Fibroblast of lung (primary cell): ENCODE measurements around the gene RREB1. TPM values are rescaled to one million over a fixed set of nuclear protein-coding genes. Genes with fewer than 3 reads are reported as not detected.
A peak's percentile ranks its signal among the peaks of the same experiment; 100 is the strongest.

Experiments used
- DNase-seq, 2 donors: peaks; one replicate each; pipeline versions ENCODE4 v3.0.0 to v3.0.0-alpha.2; 2010; ENCODE audit warnings: low read depth in 2 of 2
- H2AFZ ChIP-seq: 2 replicates; pipeline ENCODE4 v1.5.1; 2012; ENCODE audit warnings: low read length, control low read depth, inconsistent platforms
- H3K27ac ChIP-seq: 2 replicates; pipeline ENCODE4 v1.5.1; 2011; ENCODE audit warnings: low read length, control low read depth; ENCODE audit not compliant: insufficient read depth
- H3K27me3 ChIP-seq: 2 replicates; pipeline ENCODE4 v1.5.1; 2011; ENCODE audit warnings: mild to moderate bottlenecking, low read length; ENCODE audit not compliant: control insufficient read depth, insufficient read depth
- H3K36me3 ChIP-seq: 2 replicates; pipeline ENCODE4 v1.5.1; 2011; ENCODE audit warnings: low read length; ENCODE audit not compliant: control insufficient read depth, insufficient read depth
- H3K4me1 ChIP-seq: 2 replicates; pipeline ENCODE4 v1.5.1; 2011; ENCODE audit warnings: low read length; ENCODE audit not compliant: control insufficient read depth, insufficient read depth; ENCODE audit errors: extremely low read depth
- H3K4me2 ChIP-seq: 2 replicates; pipeline ENCODE4 v1.5.1; 2011; ENCODE audit warnings: low read length, control low read depth; ENCODE audit not compliant: insufficient read depth; ENCODE audit errors: extremely low read depth
- H3K4me3 ChIP-seq, 4 experiments: fragments of 200-600 bp in 1 of 4; sonication (generic) in 1 of 4; replicated peaks in 1 of 4; 2 replicates each; pipeline ENCODE4 v1.5.1; 2011 to 2016; ENCODE audit warnings: low read length in 4 of 4, low read depth in 3 of 4, mild to moderate bottlenecking in 3 of 4, control low read depth in 2 of 4, inconsistent platforms in 1 of 4, mixed read lengths in 1 of 4; ENCODE audit not compliant: insufficient read depth in 1 of 4; ENCODE audit errors: control extremely low read depth in 1 of 4
- H3K79me2 ChIP-seq: 2 replicates; pipeline ENCODE4 v1.5.1; 2012; ENCODE audit warnings: mild to moderate bottlenecking, low read length, inconsistent platforms; ENCODE audit not compliant: control insufficient read depth, insufficient read depth
- H3K9ac ChIP-seq: 2 replicates; pipeline ENCODE4 v1.5.1; 2011; ENCODE audit warnings: mild to moderate bottlenecking, low read length, control low read depth; ENCODE audit not compliant: insufficient read depth
- H3K9me3 ChIP-seq: 2 replicates; pipeline ENCODE4 v1.5.1; 2012; ENCODE audit warnings: low read depth, low read length; ENCODE audit not compliant: control insufficient read depth, insufficient read depth
- H4K20me1 ChIP-seq: 2 replicates; pipeline ENCODE4 v1.5.1; 2011; ENCODE audit warnings: low read length; ENCODE audit not compliant: control insufficient read depth, insufficient read depth; ENCODE audit errors: extremely low read depth
- EZH2 ChIP-seq: IDR thresholded peaks from 2 replicates; pipeline ENCODE4 v1.5.1; 2012; ENCODE audit warnings: low read length, control low read depth, mild to moderate bottlenecking; ENCODE audit errors: missing control alignments
- polyA plus RNA-seq, 2 donors: library from polyadenylated mRNA; depleted of rRNA in 1 of 2; stranded (reverse) in 1 of 2; unstranded in 1 of 2; fragments of >200 nt; gene quantifications; 2 replicates each; pipeline ENCODE4 v1.2.1, GENCODE V29; 2011 to 2012; ENCODE audit warnings: missing spikeins in 1 of 2
- total RNA-seq: library from RNA; depleted of rRNA; stranded (reverse); fragments of >200 nt; gene quantifications from 2 replicates; pipeline ENCODE4 v1.2.1, GENCODE V29; 2014
- TF ChIP-seq, protein P1 (sequence below), 2 donors: IDR thresholded peaks in 1 of 2; conservative IDR thresholded peaks in 1 of 2; 1 replicate in 1 of 2; 2 replicates in 1 of 2; pipeline ENCODE4 v1.5.1; 2011 to 2012; ENCODE audit warnings: low read length in 2 of 2, control low read depth in 1 of 2, inconsistent platforms in 1 of 2, low read depth in 1 of 2, mild to moderate bottlenecking in 1 of 2

Gene RREB1
- total and polyA plus RNA-seq, 2 donors (not counting 1 experiment from before 2014, with no cell fraction given), result 2.4 to 18.8 TPM

DNA sequence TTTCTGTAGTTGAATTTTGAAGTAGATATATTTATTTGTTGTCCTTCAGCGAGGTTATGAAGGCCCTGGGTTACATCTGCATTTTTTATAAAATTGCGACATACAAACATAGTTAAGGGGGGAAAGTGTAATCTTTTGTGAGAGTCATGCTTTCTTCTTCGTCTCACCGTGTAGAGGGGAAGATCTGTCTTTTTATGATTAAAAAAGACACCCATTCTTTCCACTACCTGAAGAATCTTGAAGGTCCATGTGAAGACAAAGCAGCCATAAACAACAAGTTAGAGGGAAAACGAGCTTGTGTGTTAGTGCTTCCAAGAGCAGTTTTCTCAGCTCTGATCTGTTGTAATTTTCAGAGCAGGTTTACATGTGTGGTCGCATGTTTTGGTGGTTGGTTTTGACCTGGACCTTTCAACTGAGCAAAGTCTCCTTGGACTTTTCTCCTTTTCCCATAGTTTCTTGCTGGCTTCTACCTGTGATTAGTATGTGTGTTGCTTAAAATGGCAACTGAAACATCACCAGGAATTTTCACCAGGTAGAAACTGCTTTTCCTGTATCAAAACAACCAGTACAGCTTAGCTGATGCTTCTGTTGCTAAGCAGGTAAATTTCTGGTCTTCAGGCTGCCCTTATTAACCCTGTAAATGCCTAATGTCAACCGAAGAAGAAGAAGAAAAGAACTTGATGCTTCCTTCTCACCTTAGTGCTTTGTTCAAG is 37.3 kb downstream of the RREB1 start:
- H3K36me3 ChIP-seq, result no peaks in the 10 kb centered on the region
- DNase-seq, result no peak
- no peak overlapping the region for H3K4me2 ChIP-seq
- no peaks in the 10 kb centered on the region for H3K27me3 ChIP-seq
- H3K4me3 ChIP-seq, result no peak overlapping the region
- no peak overlapping the region for H3K27ac ChIP-seq
- H2AFZ ChIP-seq, result no peak overlapping the region
- no peaks in the 10 kb centered on the region for H4K20me1 ChIP-seq
- H3K9ac ChIP-seq, result no peak overlapping the region
- no peaks in the 10 kb centered on the region for H3K9me3 ChIP-seq
- H3K79me2 ChIP-seq, result peaks cover 86% of the 10 kb centered on the region
- peaks cover 31% of the 10 kb centered on the region for H3K4me1 ChIP-seq
- TF ChIP-seq, protein P1, sequence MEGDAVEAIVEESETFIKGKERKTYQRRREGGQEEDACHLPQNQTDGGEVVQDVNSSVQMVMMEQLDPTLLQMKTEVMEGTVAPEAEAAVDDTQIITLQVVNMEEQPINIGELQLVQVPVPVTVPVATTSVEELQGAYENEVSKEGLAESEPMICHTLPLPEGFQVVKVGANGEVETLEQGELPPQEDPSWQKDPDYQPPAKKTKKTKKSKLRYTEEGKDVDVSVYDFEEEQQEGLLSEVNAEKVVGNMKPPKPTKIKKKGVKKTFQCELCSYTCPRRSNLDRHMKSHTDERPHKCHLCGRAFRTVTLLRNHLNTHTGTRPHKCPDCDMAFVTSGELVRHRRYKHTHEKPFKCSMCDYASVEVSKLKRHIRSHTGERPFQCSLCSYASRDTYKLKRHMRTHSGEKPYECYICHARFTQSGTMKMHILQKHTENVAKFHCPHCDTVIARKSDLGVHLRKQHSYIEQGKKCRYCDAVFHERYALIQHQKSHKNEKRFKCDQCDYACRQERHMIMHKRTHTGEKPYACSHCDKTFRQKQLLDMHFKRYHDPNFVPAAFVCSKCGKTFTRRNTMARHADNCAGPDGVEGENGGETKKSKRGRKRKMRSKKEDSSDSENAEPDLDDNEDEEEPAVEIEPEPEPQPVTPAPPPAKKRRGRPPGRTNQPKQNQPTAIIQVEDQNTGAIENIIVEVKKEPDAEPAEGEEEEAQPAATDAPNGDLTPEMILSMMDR (conservative IDR thresholded peaks at IDR 0.05 in 1 of 2, IDR thresholded peaks at IDR 0.05 in 1 of 2; ENCODE audit: low read depth in 1 of 2, low read length in 2 of 2), result no peak
- TF ChIP-seq EZH2, result no peak

GRCh38 chr6:7145585-7145884 is 37.8 kb downstream of the RREB1 start:
- Histone ChIP-seq H3K4me2 (no peak overlapping the region), H2AFZ (no peak overlapping the region), H3K9ac (no peak overlapping the region), H3K27me3 (no peaks in the 10 kb centered on the region), H3K9me3 (no peaks in the 10 kb centered on the region), H3K4me1 (peaks cover 31% of the 10 kb centered on the region), H3K36me3 (no peaks in the 10 kb centered on the region), H3K4me3 (no peak overlapping the region), H4K20me1 (no peaks in the 10 kb centered on the region), H3K79me2 (peaks cover 87% of the 10 kb centered on the region), H3K27ac (peak overlapping the region; percentile 68)
- no peak for DNase-seq
- TF ChIP-seq, protein P1 (conservative IDR thresholded peaks at IDR 0.05 in 1 of 2, IDR thresholded peaks at IDR 0.05 in 1 of 2; ENCODE audit: low read depth in 1 of 2, low read length in 2 of 2), result no peak
- TF ChIP-seq EZH2, result no peak

DNA sequence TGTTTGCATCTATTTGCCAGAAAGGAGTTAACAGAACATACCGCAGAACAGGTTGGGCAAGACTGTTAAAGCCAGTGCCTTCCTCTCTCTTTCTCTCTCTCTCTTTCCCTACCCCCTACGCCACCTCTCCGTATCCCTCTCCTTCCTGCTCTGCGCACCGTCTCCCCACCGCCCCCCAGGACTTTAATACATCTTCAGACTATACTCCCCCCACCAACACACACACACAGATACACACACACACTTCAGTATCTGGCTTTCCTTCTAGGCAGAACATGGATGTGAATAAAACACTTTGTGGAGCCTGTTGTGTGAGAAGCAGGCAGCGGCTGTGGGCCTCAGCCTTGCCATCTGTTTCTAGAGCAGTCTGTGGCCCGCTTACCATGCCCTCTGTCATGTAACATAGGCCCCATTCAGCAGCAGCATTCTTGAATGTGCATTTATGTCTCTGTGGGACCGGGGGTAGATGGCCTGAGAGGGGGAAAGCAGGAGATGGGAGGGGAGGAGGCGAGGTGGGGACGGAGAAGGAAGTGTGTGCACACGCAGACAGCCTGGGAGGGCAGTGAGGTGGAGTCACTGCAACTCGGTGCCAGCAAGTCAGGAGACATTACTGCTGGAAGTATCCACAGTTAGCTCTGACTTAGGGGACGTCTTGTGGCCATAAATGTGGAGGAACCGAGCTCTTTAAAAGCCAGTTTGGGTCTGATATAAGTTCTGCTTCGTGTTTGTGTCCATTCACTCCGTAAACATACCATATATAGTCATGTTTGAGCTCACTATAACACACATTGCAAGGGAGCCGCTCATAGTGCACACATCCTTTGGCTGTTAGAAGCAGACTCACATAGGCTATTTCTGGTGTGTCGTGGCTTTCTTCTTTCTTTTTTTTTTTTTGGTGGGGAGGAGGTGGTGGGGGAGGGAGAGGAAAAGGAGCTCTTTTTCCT is 38.4 kb downstream of the RREB1 start:
- peak overlapping the region in 1 of 4 experiments; percentile 19 for H3K4me3 ChIP-seq
- peak overlapping the region; percentile 68 for H3K27ac ChIP-seq
- peaks cover 31% of the 10 kb centered on the region for H3K4me1 ChIP-seq

More for the DNA sequence above, 38.4 kb downstream of the RREB1 start:
- Histone ChIP-seq H3K27me3 (no peaks in the 10 kb centered on the region), H2AFZ (no peak overlapping the region), H3K4me2 (peak overlapping the region; percentile 73), H3K79me2 (peaks cover 90% of the 10 kb centered on the region), H3K36me3 (no peaks in the 10 kb centered on the region), H4K20me1 (no peaks in the 10 kb centered on the region), H3K9me3 (no peaks in the 10 kb centered on the region), H3K9ac (no peak overlapping the region)
- peak; percentile 76 to 79 for DNase-seq
- TF ChIP-seq, protein P1 (conservative IDR thresholded peaks at IDR 0.05 in 1 of 2, IDR thresholded peaks at IDR 0.05 in 1 of 2; ENCODE audit: low read depth in 1 of 2, low read length in 2 of 2), result no peak
- no peak for TF ChIP-seq EZH2
